ACC112 (cell line): Measurements from ENCODE around the gene ZNF534.
"Not testable (repeated sequence)": the region's sequence is repeated elsewhere in the genome, so short reads cannot be mapped to it uniquely, and the experiment has no call there.

ENCODE experiments used
- H2AFZ ChIP-seq: fragments of 200-600 bp; sonication (generic); one replicate; pipeline ENCODE4 v1.6.0; 2017; ENCODE audit warnings: antibody characterized with exemption, low read length; ENCODE audit not compliant: unreplicated experiment
- H3K27ac ChIP-seq: fragments of 200-600 bp; sonication (generic); 2 replicates; pipeline ENCODE4 v1.5.1; 2014; ENCODE audit warnings: low read depth, mild to moderate bottlenecking, antibody characterized with exemption, low read length, moderate library complexity
- H3K27me3 ChIP-seq: fragments of 200-600 bp; sonication (generic); 2 replicates; pipeline ENCODE4 v1.6.1; 2014; ENCODE audit warnings: mild to moderate bottlenecking, antibody characterized with exemption, low read length, moderate library complexity, mixed read lengths; ENCODE audit not compliant: insufficient read depth
- H3K36me3 ChIP-seq: fragments of 200-600 bp; sonication (generic); 2 replicates; pipeline ENCODE4 v1.6.1; 2016; ENCODE audit warnings: mild to moderate bottlenecking, antibody characterized with exemption, low read length, moderate library complexity, mixed read lengths; ENCODE audit not compliant: insufficient read depth
- H3K4me1 ChIP-seq: fragments of 200-600 bp; sonication (generic); one replicate; pipeline ENCODE4 v1.6.1; 2016; ENCODE audit warnings: low read length, mixed read lengths; ENCODE audit not compliant: insufficient read depth, unreplicated experiment, control insufficient read depth
- H3K4me3 ChIP-seq: fragments of 200-600 bp; sonication (generic); 2 replicates; pipeline ENCODE4 v1.5.1; 2014; ENCODE audit warnings: mild to moderate bottlenecking, low read depth, low read length
- H3K79me2 ChIP-seq: fragments of 200-600 bp; sonication (generic); one replicate; pipeline ENCODE4 v1.6.0; 2016; ENCODE audit warnings: low read length; ENCODE audit not compliant: control insufficient read depth, unreplicated experiment, insufficient read depth

ZNF534 gene

DNA sequence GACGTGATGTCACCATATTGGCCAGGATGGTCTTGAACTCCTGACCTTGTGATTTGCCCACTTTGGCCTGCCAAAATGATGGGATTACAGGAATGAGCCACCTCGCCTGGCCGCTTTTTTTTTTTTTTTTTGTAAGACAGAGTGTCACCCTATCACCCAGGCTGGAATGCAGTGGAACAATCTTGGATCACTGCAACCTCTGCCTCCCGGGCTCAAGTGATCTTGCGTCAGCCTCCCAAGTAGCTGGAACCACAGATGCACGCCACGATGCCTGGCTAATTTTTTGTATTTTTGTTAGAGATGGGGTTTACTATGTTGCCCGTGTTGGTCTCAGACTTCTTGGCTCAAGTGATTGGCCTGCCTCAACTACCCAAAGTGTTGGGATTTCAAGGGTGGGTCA is 69.6 kb downstream of the ZNF534 start:
- Histone ChIP-seq H3K27ac (no peak overlapping the region), H2AFZ (no peak overlapping the region), H3K4me1 (no peaks in the 10 kb centered on the region), H3K79me2 (no peaks in the 10 kb centered on the region), H3K27me3 (no peaks in the 10 kb centered on the region), H3K36me3 (no peaks in the 10 kb centered on the region), H3K4me3 (no peak overlapping the region)

DNA sequence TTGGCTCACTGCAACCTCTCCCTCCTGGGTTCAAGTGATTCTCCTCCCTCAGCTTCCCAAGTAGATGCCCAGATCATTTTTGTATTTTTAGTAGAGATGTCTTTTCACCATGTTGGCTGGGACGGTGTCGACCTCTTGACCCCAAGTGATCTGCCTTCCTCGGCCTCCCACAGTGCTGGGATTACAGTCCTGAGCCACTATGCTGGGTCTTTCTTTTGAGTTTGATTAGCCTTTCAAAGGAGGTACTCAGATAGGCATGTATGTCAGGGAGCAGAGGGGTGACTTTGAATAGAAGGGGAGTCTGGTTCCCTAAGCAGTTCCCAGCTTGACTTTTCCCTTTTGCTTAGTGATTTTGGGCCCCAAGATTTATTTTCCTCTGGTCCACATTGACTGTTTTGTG is 71.5 kb downstream of the ZNF534 start:
- H3K79me2 ChIP-seq, H3K36me3 ChIP-seq, H3K27ac ChIP-seq, H3K4me1 ChIP-seq, H2AFZ ChIP-seq, H3K27me3 ChIP-seq, H3K4me3 ChIP-seq: not testable (repeated sequence)

DNA sequence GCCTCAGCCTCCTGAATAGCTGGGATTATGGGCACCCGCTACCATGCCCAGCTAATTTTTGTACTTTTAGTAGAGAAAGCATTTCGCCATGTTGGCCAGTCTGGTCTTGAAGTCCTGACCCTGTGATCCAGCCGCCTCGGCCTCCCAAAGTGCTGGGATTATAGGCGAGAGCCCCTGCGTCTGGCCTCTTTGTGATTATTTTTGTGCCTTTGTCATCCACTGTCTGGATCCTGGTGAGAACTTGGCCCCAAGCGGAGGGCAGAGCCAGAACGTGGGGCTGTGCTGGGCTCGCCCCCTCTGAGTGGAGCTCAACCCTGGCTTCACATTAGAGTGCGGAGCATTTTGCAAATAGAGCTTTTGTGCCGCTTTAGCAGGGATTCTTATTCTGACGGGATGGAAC is 72.0 kb downstream of the ZNF534 start:
- not testable (repeated sequence) for H2AFZ ChIP-seq, H3K4me1 ChIP-seq, H3K27me3 ChIP-seq, H3K36me3 ChIP-seq, H3K4me3 ChIP-seq, H3K79me2 ChIP-seq, H3K27ac ChIP-seq
